Measurements from ENCODE around the gene PGAP1. TPM values are rescaled to one million over a fixed set of nuclear protein-coding genes. Genes with fewer than 3 reads are reported as not detected.

Gene PGAP1
- total RNA-seq, 1 experiment from 2014 or later = 7.4 TPM

DNA sequence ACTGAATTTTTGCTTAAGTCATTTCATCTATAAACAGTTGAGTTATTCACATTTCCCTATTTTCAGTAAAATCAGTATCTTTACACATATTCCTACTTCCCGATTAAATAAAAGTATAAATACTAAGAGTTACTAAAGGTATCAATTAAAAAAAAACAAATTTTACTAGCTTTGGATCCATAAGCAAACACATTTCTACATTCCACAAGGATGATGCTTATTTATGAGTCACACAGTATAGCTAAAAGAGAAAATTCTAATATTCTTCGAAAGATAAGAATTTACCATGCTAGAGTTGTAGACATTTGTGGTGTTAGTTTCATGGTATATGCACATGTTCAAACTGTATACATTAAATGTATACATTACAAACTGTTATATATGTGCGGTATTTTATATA lies 23.7 kb downstream of the PGAP1 start:
- no TSS peak for BruUV-seq (replicated peaks)
- peaks cover 5% of the 10 kb centered on the region for H3K4me1 Mint-ChIP-seq (ENCODE audit: insufficient read depth, unreplicated experiment)
- ChIA-PET POLR2A (no interaction called here), CTCF (interaction anchor here (0.6 kb wide), 2 partner anchors 42 to 198 kb away, joined by 3 to 4 read pairs; no protein-coding TSS in a partner anchor)
- H3K36me3 Mint-ChIP-seq (ENCODE audit: insufficient read depth, unreplicated experiment) = peaks cover 14% of the 10 kb centered on the region
- H3K27ac Mint-ChIP-seq (ENCODE audit: low read depth, unreplicated experiment) = no peak overlapping the region
- intact Hi-C loops (cut with micrococcal nuclease) = no loop called here
- TF ChIP-seq, protein P1, sequence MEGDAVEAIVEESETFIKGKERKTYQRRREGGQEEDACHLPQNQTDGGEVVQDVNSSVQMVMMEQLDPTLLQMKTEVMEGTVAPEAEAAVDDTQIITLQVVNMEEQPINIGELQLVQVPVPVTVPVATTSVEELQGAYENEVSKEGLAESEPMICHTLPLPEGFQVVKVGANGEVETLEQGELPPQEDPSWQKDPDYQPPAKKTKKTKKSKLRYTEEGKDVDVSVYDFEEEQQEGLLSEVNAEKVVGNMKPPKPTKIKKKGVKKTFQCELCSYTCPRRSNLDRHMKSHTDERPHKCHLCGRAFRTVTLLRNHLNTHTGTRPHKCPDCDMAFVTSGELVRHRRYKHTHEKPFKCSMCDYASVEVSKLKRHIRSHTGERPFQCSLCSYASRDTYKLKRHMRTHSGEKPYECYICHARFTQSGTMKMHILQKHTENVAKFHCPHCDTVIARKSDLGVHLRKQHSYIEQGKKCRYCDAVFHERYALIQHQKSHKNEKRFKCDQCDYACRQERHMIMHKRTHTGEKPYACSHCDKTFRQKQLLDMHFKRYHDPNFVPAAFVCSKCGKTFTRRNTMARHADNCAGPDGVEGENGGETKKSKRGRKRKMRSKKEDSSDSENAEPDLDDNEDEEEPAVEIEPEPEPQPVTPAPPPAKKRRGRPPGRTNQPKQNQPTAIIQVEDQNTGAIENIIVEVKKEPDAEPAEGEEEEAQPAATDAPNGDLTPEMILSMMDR (IDR thresholded peaks at IDR 0.05; ENCODE audit: unreplicated experiment) = no peak
- no peak for DNase-seq (ENCODE audit: unreplicated experiment)
- H3K27me3 Mint-ChIP-seq (ENCODE audit: insufficient read depth, unreplicated experiment) = no peaks in the 10 kb centered on the region
- H3K4me3 Mint-ChIP-seq (ENCODE audit: unreplicated experiment) = no peak overlapping the region
- H3K9me3 Mint-ChIP-seq (ENCODE audit: unreplicated experiment) = no peaks in the 10 kb centered on the region

DNA sequence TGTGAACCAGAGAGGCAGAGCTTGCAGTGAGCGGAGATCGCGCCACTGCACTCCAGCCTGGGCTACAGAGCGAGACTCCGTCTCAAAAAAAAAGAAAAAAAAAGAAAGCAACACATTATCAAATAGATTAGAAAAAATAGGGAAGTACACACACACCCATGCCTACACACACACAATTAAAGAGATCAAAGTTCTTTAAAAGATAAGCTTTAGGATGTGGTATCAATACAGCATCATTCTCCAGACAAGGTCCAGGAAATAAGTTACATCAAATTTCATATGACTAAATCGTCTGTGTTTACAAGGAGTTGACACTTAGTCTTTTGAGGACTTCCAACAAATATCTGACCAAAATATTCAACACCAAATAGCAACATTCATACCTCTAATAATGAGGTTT lies 25.7 kb downstream of the PGAP1 start:
- Mint-ChIP-seq H3K36me3 (ENCODE audit: insufficient read depth, unreplicated experiment) (peaks cover 14% of the 10 kb centered on the region), H3K9me3 (ENCODE audit: unreplicated experiment) (no peaks in the 10 kb centered on the region), H3K4me3 (ENCODE audit: unreplicated experiment) (no peak overlapping the region), H3K4me1 (ENCODE audit: insufficient read depth, unreplicated experiment) (peaks cover 5% of the 10 kb centered on the region), H3K27ac (ENCODE audit: low read depth, unreplicated experiment) (no peak overlapping the region), H3K27me3 (ENCODE audit: insufficient read depth, unreplicated experiment) (no peaks in the 10 kb centered on the region)
- intact Hi-C loops (cut with micrococcal nuclease) = no loop called here
- DNase-seq (ENCODE audit: unreplicated experiment) = no peak
- TF ChIP-seq, protein P1 (IDR thresholded peaks at IDR 0.05; ENCODE audit: unreplicated experiment) = no peak
- POLR2A ChIA-PET = interaction anchor here (1.7 kb wide), 1 partner anchor 17 kb away, joined by 5 read pairs; no protein-coding TSS in a partner anchor
- no TSS peak for BruUV-seq (replicated peaks)
- CTCF ChIA-PET = interaction anchor here (0.8 kb wide), 1 partner anchor 598 kb away, joined by 3 read pairs; no protein-coding TSS in a partner anchor

DNA sequence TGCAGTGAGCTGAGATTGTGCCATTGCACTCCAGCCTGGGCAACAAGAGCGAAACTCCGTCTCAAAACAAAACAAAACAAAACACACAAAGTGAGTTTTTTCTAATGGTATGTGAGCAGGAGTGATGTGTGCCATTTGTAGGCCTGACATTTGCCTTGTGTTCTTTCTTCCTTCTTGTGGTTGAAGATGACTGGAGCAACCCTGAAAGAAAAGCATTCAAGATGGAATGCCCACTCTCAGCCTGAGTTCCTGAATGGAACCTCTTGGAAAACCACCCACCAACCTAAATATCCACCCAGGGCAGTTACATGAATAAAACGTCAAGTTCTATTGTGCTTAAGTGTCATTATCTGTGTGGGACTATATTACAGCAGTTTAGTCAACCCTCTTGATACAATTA lies 26.5 kb downstream of the PGAP1 start:
- ChIA-PET CTCF (interaction anchor here (0.8 to 1.0 kb wide), 2 partner anchors 15 to 599 kb away, joined by 3 to 4 read pairs; no protein-coding TSS in a partner anchor), POLR2A (no interaction called here)
- Mint-ChIP-seq H3K4me1 (ENCODE audit: insufficient read depth, unreplicated experiment) (peaks cover 5% of the 10 kb centered on the region), H3K36me3 (ENCODE audit: insufficient read depth, unreplicated experiment) (peaks cover 14% of the 10 kb centered on the region), H3K4me3 (ENCODE audit: unreplicated experiment) (no peak overlapping the region), H3K27me3 (ENCODE audit: insufficient read depth, unreplicated experiment) (no peaks in the 10 kb centered on the region), H3K9me3 (ENCODE audit: unreplicated experiment) (no peaks in the 10 kb centered on the region), H3K27ac (ENCODE audit: low read depth, unreplicated experiment) (no peak overlapping the region)
- intact Hi-C loops (cut with micrococcal nuclease) = no loop called here
- no peak for DNase-seq (ENCODE audit: unreplicated experiment)
- BruUV-seq (replicated peaks) = no TSS peak
- TF ChIP-seq, protein P1 (IDR thresholded peaks at IDR 0.05; ENCODE audit: unreplicated experiment) = no peak

DNA sequence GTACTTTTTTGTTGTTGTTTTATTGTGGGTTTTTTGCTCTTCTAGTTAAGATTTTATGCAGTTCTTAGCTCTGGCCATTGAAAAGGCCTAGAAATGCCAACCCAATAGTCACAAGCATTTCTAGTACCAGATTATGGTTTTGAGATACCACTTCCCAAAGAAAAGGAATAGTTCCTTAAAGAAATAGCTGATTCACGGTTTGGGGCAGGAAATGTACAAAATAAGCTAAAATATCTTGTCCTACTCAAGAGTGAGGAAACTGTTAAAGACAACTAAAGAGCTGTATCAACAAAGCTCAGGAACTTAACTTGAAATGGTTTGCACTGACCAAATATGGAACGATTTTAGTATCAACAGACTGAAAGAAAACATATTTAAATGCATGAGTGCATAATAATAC lies 35.4 kb downstream of the PGAP1 start:
- no TSS peak for BruUV-seq (replicated peaks)
- Mint-ChIP-seq H3K27ac (ENCODE audit: low read depth, unreplicated experiment) (no peak overlapping the region), H3K4me3 (ENCODE audit: unreplicated experiment) (no peak overlapping the region), H3K36me3 (ENCODE audit: insufficient read depth, unreplicated experiment) (peaks cover 6% of the 10 kb centered on the region), H3K4me1 (ENCODE audit: insufficient read depth, unreplicated experiment) (no peaks in the 10 kb centered on the region), H3K9me3 (ENCODE audit: unreplicated experiment) (no peaks in the 10 kb centered on the region), H3K27me3 (ENCODE audit: insufficient read depth, unreplicated experiment) (no peaks in the 10 kb centered on the region)
- CTCF ChIA-PET = interaction anchor here (0.5 to 1.3 kb wide), 3 partner anchors 8 to 120 kb away, joined by 3 to 5 read pairs (median 4); no protein-coding TSS in a partner anchor
- intact Hi-C loops (cut with micrococcal nuclease) = no loop called here
- POLR2A ChIA-PET = no interaction called here
- no peak for DNase-seq (ENCODE audit: unreplicated experiment)
- TF ChIP-seq, protein P1 (IDR thresholded peaks at IDR 0.05; ENCODE audit: unreplicated experiment) = no peak

Data from MCF 10A (cell line).